Tibial nerve (tissue), 4 donors: ENCODE results near the gene ABLIM2. TPM values are rescaled to one million over a fixed set of nuclear protein-coding genes. Genes with fewer than 3 reads are reported as not detected.

Experiments used
- DNase-seq, 2 donors: peaks; one replicate each; pipeline ENCODE4 v3.0.0-alpha.2; 2019; ENCODE audit warnings: low spot score in 2 of 2
- H3K27ac ChIP-seq, 4 donors: fragments of 200-600 bp; sonication (generic) in 3 of 4; one replicate each; pipeline ENCODE4 v1.5.1; 2017 to 2019; ENCODE audit warnings: mild to moderate bottlenecking in 1 of 4
- H3K27me3 ChIP-seq, 2 donors: fragments of 200-600 bp; sonication (generic) in 1 of 2; one replicate each; pipeline versions ENCODE4 v1.5.1 to v1.6.0; 2017 to 2019
- H3K36me3 ChIP-seq, 3 donors: fragments of 200-600 bp; sonication (generic); one replicate each; pipeline ENCODE4 v1.5.1; 2018 to 2019
- H3K4me1 ChIP-seq, 4 donors: fragments of 200-600 bp; sonication (generic) in 3 of 4; one replicate each; pipeline ENCODE4 v1.5.1; 2017 to 2019
- H3K4me3 ChIP-seq, 4 donors: fragments of 200-600 bp; sonication (generic) in 3 of 4; one replicate each; pipeline ENCODE4 v1.5.1; 2017 to 2019; ENCODE audit warnings: mild to moderate bottlenecking in 1 of 4, moderate library complexity in 1 of 4
- H3K9me3 ChIP-seq, 4 donors: fragments of 200-600 bp; sonication (generic) in 3 of 4; one replicate each; pipeline ENCODE4 v1.5.1; 2017 to 2019
- EP300 ChIP-seq, 2 donors: sonication (generic); formaldehyde crosslinking; IDR thresholded peaks; one replicate each; pipeline ENCODE4 v1.6.1; 2017; ENCODE audit warnings: antibody characterized with exemption in 2 of 2, mild to moderate bottlenecking in 1 of 2
- POLR2A ChIP-seq, 2 donors: fragments of 450-650 bp; IDR thresholded peaks; one replicate each; pipeline ENCODE4 v1.6.1; 2017; ENCODE audit warnings: antibody characterized with exemption in 2 of 2, mild to moderate bottlenecking in 2 of 2, moderate library complexity in 2 of 2
- WGBS, 2 donors: methylation state at CpG; one replicate each; pipeline ENCODE4 v1.1.5; 2018; 5-methylcytosine and 5-hydroxymethylcytosine counted together
- total RNA-seq, 4 donors: library from RNA; depleted of rRNA; stranded (reverse); fragments of >200 nt; gene quantifications; one replicate each; pipeline ENCODE4 v1.1.0, GENCODE V29; 2016
- TF ChIP-seq, protein P1 (sequence below), 5 experiments: fragments of 200-600 bp in 3 of 5; fragments of 450-650 bp in 2 of 5; sonication (generic) in 3 of 5; IDR thresholded peaks; one replicate each; pipeline ENCODE4 v1.5.1; 2016 to 2019; ENCODE audit warnings: antibody characterized with exemption in 5 of 5, mild to moderate bottlenecking in 3 of 5, moderate library complexity in 2 of 5

ABLIM2 gene
- total RNA-seq, 4 donors from 2014 or later = 29.1 to 125 (median 41.7) TPM

DNA sequence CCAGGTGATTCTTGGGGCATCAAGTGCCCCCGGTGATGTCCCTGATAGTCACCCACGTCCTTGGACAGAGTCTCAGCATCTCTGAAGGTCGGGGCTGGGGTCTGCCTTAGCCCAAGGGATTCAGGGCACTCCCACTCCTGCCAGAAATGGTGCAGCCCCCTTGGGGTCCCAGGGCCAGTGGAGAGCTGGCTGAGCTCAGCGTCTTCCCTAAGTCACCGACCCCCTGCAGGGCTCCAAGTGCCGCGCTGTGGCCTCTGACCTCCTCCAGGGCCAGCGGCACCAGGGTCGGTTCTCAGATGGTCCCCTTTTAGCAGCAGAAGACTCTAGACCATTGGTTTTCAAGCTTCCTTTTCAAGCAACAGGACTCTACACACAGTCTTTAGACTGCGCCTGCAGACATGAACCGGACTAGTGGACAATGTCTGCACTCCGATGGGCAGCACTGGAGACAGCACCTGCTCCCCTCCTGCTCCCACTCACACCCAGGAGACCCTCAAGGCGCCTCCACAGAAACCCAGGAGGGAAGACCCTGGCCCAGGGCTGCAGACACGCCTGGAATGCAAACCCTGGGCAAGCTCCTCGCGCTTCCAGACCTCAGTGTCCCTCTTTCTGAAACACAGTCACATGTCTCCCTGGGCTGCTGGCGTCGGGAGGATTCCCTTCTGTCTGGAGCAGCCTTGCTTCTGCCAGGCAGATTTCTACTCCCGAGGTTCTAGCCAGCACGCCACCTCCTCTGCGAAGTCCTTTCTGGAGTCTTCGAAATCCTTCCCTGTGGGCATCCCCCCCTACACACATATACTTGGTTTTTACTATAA is 53.9 kb downstream of the ABLIM2 start:
- no peak overlapping the region for H3K27ac ChIP-seq
- H3K4me3 ChIP-seq = no peak overlapping the region
- TF ChIP-seq, protein P1, sequence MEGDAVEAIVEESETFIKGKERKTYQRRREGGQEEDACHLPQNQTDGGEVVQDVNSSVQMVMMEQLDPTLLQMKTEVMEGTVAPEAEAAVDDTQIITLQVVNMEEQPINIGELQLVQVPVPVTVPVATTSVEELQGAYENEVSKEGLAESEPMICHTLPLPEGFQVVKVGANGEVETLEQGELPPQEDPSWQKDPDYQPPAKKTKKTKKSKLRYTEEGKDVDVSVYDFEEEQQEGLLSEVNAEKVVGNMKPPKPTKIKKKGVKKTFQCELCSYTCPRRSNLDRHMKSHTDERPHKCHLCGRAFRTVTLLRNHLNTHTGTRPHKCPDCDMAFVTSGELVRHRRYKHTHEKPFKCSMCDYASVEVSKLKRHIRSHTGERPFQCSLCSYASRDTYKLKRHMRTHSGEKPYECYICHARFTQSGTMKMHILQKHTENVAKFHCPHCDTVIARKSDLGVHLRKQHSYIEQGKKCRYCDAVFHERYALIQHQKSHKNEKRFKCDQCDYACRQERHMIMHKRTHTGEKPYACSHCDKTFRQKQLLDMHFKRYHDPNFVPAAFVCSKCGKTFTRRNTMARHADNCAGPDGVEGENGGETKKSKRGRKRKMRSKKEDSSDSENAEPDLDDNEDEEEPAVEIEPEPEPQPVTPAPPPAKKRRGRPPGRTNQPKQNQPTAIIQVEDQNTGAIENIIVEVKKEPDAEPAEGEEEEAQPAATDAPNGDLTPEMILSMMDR (IDR thresholded peaks at IDR 0.05) = no peak
- TF ChIP-seq POLR2A (IDR thresholded peaks at IDR 0.05) (no peak), EP300 (IDR thresholded peaks at IDR 0.05) (no peak)
- H3K9me3 ChIP-seq = no peaks in the 10 kb centered on the region
- H3K4me1 ChIP-seq = peaks cover 0 to 25% (median 2%) of the 10 kb centered on the region in 4 donors
- WGBS, 2 donors = 70 to 78% methylated on average over 18 to 22 of the region's 22 CpGs
- H3K36me3 ChIP-seq = peaks cover 0 to 17% (median 0%) of the 10 kb centered on the region in 3 donors
- H3K27me3 ChIP-seq = no peaks in the 10 kb centered on the region
- no peak for DNase-seq

DNA sequence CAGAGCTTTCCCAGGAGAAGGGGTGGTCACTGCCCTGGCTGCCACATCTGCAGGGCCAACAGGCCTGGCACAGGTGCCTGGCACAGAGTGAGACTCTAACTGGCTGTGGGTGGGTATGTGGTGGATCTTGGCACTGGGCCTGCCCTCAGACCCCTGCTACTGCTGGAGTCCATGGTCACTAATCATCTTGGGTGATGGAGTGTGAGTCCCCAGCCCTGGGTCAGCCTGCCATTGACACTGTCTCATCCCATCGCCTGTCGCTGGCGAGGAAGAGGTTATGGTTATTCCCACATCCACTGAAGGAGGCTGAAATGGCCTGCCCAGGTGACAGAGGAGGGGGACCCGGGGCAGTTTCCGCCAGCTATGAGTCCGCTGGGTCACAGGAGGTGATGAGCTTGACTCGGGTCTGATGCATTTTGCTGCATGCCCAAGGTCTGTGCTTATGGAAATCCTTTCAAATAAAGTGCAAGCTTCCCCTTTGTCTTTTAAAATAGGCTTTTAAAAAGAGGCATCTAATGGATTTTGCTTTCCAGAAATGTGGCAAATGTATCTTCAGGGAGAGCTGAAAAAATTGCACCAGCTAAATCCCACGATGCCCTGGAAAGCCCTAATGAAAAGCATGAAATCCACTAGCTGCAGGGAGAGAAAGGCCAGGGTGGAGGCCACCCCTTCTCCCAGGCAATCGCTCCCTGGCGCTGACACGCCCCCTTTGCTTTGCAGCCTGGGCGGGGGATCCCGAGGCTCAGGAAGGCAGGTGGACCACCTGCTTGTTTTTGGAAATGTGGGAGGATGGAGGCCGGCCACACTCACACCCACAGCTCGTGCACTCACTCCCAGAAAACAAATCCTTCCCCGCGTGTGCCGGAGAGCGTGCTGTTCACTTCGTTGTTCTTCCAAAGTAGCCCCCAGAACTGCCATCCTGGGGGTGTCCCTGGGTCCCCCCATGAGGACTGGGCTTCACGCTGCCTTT is 54.9 kb downstream of the ABLIM2 start:
- 72 to 74% methylated on average over 20 to 21 of the region's 21 CpGs for WGBS, 2 donors
- peak overlapping the region in 1 of 4 donors; percentile 91 for H3K27ac ChIP-seq
- peaks cover 0 to 17% (median 0%) of the 10 kb centered on the region in 3 donors for H3K36me3 ChIP-seq
- peaks cover 0 to 35% (median 2%) of the 10 kb centered on the region in 4 donors for H3K4me1 ChIP-seq
- TF ChIP-seq POLR2A (IDR thresholded peaks at IDR 0.05) (no peak), EP300 (IDR thresholded peaks at IDR 0.05) (no peak)
- TF ChIP-seq, protein P1 (IDR thresholded peaks at IDR 0.05) = no peak
- no peaks in the 10 kb centered on the region for H3K9me3 ChIP-seq
- DNase-seq = no peak
- H3K27me3 ChIP-seq = no peaks in the 10 kb centered on the region
- H3K4me3 ChIP-seq = no peak overlapping the region

DNA sequence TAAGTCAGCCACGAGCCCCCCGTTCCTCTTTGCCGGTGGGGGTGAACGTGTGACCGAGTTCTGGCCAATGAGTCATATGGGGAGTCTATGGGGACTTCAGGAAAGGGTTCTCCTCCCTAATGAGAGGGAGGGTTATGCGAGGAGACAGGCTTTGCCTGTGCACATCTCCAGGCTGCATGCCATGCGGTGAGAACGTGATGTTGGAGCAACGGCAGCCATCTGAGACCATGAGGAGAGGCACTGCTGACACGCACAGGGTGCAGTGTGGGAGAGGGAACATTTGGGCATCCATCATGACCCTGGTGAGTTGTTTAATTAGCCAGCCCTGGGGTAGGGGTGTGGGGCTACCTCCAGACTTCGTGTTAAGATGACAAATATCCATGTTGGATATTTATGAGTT is 55.8 kb downstream of the ABLIM2 start:
- peaks cover 0 to 35% (median 2%) of the 10 kb centered on the region in 4 donors for H3K4me1 ChIP-seq
- H3K27me3 ChIP-seq = no peaks in the 10 kb centered on the region
- peak overlapping the region in 1 of 4 donors; percentile 91 for H3K27ac ChIP-seq
- 93 to 96% methylated on average over 11 of the region's 11 CpGs for WGBS, 2 donors
- no peak overlapping the region for H3K4me3 ChIP-seq
- H3K36me3 ChIP-seq = peaks cover 0 to 14% (median 0%) of the 10 kb centered on the region in 3 donors
- no peaks in the 10 kb centered on the region for H3K9me3 ChIP-seq
- TF ChIP-seq POLR2A (IDR thresholded peaks at IDR 0.05) (no peak), EP300 (IDR thresholded peaks at IDR 0.05) (no peak)
- TF ChIP-seq, protein P1 (IDR thresholded peaks at IDR 0.05) = no peak
- DNase-seq = no peak

DNA sequence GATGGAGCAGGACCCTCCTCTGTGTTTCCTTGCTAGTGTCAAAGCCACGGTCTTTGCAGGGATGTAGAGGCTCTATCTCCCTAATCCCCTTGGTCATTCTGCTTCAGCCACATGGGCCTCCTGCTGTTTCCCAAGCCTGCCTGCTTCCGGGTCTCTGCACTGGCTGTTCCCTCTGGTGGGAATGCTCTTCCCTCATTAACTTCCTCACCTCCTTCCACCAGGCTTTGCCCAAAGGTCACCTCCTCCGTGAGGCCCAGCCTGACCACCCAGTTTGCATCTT is 56.6 kb downstream of the ABLIM2 start:
- H3K9me3 ChIP-seq = no peaks in the 10 kb centered on the region
- H3K4me3 ChIP-seq = no peak overlapping the region
- WGBS, 2 donors = 60 to 71% methylated on average over 3 of the region's 3 CpGs
- no peak for DNase-seq
- H3K27me3 ChIP-seq = no peaks in the 10 kb centered on the region
- peaks cover 0 to 35% (median 2%) of the 10 kb centered on the region in 4 donors for H3K4me1 ChIP-seq
- H3K36me3 ChIP-seq = peaks cover 0 to 14% (median 0%) of the 10 kb centered on the region in 3 donors
- peak overlapping the region; percentile 30 to 91 (median 52) for H3K27ac ChIP-seq
- TF ChIP-seq POLR2A (IDR thresholded peaks at IDR 0.05) (no peak), EP300 (IDR thresholded peaks at IDR 0.05) (no peak)
- TF ChIP-seq, protein P1 (IDR thresholded peaks at IDR 0.05) = no peak
